SJSA1 (cell line): ENCODE results near the gene RCC1. TPM values are rescaled to one million over a fixed set of nuclear protein-coding genes. Genes with fewer than 3 reads are reported as not detected.
A peak's percentile ranks its signal among the peaks of the same experiment; 100 is the strongest.
"Not testable (repeated sequence)": the region's sequence is repeated elsewhere in the genome, so short reads cannot be mapped to it uniquely, and the experiment has no call there.

Source experiments
- DNase-seq, 2 experiments: peaks; one replicate each; pipeline ENCODE4 v3.0.0-alpha.2; 2015 to 2020; ENCODE audit warnings: low spot score in 2 of 2, low read depth in 1 of 2
- H3K27ac ChIP-seq: fragments of 250-450 bp; sonication (Bioruptor Pico); 2 replicates; pipeline ENCODE4 v1.5.1; 2020; ENCODE audit warnings: mild to moderate bottlenecking, moderate library complexity
- H3K27me3 ChIP-seq: fragments of 250-450 bp; sonication (Bioruptor Pico); replicated peaks from 2 replicates; pipeline ENCODE4 v1.5.1; 2020; ENCODE audit warnings: mild to moderate bottlenecking, moderate library complexity
- H3K36me3 ChIP-seq: fragments of 250-450 bp; sonication (Bioruptor Pico); 2 replicates; pipeline ENCODE4 v1.5.1; 2020; ENCODE audit warnings: mild to moderate bottlenecking
- H3K4me1 ChIP-seq: fragments of 250-450 bp; sonication (Bioruptor Pico); replicated peaks from 2 replicates; pipeline ENCODE4 v1.6.1; 2021; ENCODE audit warnings: mild to moderate bottlenecking
- H3K4me3 ChIP-seq: fragments of 250-450 bp; sonication (Bioruptor Pico); 2 replicates; pipeline ENCODE4 v1.5.1; 2020; ENCODE audit warnings: mild to moderate bottlenecking
- H3K9me3 ChIP-seq: fragments of 250-450 bp; sonication (Bioruptor Pico); replicated peaks from 2 replicates; pipeline ENCODE4 v1.5.1; 2020; ENCODE audit warnings: mild to moderate bottlenecking
- total RNA-seq: library from RNA; depleted of rRNA; stranded (reverse); fragments of >200 nt; shearing (Covaris generic); gene quantifications from 2 replicates; pipeline ENCODE4 v1.2.3, GENCODE V29; 2014

RCC1 gene
- total RNA-seq, 1 experiment from 2014 or later, result 52.7 TPM

GRCh38 chr1:28503117-28503516 lies 2.7 kb upstream of the RCC1 start:
- Histone ChIP-seq H3K4me3 (no peak overlapping the region), H3K27ac (no peak overlapping the region), H3K9me3 (no peaks in the 10 kb centered on the region), H3K4me1 (peaks cover 12% of the 10 kb centered on the region), H3K36me3 (peaks cover 27% of the 10 kb centered on the region), H3K27me3 (no peaks in the 10 kb centered on the region)
- DNase-seq, result no peak

GRCh38 chr1:28506907-28507246 lies 1.0 kb downstream of the RCC1 start:
- no peak for DNase-seq
- Histone ChIP-seq H3K4me1 (peaks cover 37% of the 10 kb centered on the region), H3K27ac (peak overlapping the region; percentile 84), H3K27me3 (peaks cover 22% of the 10 kb centered on the region), H3K36me3 (peaks cover 58% of the 10 kb centered on the region), H3K9me3 (peaks cover 13% of the 10 kb centered on the region), H3K4me3 (peak overlapping the region; percentile 60)

- H3K27ac ChIP-seq, result peak overlapping the region; percentile 84
- H3K4me3 ChIP-seq, result peak overlapping the region; percentile 60
- peaks cover 60% of the 10 kb centered on the region for H3K36me3 ChIP-seq
- H3K27me3 ChIP-seq, result peaks cover 22% of the 10 kb centered on the region
- peak in 1 of 2 experiments; percentile 64 for DNase-seq
- peaks cover 13% of the 10 kb centered on the region for H3K9me3 ChIP-seq
- H3K4me1 ChIP-seq, result peaks cover 37% of the 10 kb centered on the region
These were observed 1.4 kb downstream of the RCC1 start for GRCh38 chr1:28507247-28507645.

DNA sequence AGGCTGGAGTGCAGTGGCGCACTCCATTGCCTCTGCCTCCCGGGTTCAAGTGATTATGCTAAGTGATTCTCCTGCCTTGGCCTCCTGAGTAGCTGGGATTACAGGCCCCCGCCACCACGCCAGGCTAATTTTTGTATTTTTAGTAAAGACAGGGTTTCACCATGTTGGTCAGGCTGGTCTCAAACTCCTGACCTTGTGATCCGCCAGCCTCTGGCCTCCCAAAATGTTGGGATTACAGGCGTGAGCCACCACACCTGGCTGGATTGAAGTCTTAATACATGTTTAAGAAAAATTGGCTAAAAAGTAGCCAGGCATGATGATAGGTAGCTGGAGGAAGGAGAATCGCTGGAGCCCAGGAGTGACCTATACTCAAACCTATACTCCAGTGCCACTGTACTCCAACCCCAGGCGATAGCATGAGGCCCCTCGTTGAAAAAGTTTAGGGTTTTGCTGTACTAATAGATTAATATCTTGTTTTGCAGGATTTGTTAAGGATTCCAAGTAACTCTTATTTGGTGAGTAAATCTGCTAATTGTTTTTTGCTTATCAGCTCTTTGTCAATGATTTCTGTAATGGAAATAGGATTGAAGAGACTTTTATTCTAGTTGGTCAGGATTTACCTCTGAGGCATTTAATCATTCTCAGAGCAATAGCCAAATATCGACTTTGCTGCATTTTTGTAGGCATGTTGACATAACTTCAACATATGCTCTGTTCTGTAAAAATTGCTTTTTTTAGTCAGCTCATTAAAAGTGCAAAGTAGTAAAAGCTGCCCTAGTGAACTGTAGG lies 2.0 kb downstream of the RCC1 start:
- Histone ChIP-seq H3K36me3 (peaks cover 66% of the 10 kb centered on the region), H3K4me3 (peak overlapping the region; percentile 60)
- DNase-seq, result peak in 1 of 2 experiments; percentile 51

DNA sequence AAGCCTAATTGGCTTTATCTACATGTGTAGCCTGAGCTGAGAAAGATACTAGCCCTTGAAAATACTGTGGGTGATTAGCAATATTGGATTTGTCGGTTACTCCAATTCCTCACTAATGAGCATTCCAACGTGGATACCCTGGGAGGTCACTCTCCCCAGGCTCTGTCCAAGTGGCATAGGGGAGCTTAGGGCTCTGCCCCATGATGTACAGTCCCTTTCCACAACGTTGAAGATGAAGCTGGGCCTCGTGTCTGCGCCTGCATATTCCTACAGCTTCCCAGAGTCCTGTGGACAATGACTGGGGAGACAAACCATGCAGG lies 2.6 kb downstream of the RCC1 start:
- peaks cover 72% of the 10 kb centered on the region for H3K36me3 ChIP-seq
- peak overlapping the region; percentile 60 for H3K4me3 ChIP-seq
- peaks cover 22% of the 10 kb centered on the region for H3K27me3 ChIP-seq
- H3K27ac ChIP-seq, result peak overlapping the region; percentile 84
- no peak for DNase-seq
- peaks cover 13% of the 10 kb centered on the region for H3K9me3 ChIP-seq
- peaks cover 37% of the 10 kb centered on the region for H3K4me1 ChIP-seq

More for the DNA sequence above, 2.0 kb downstream of the RCC1 start:
- Histone ChIP-seq H3K9me3 (peaks cover 13% of the 10 kb centered on the region), H3K27me3 (peaks cover 22% of the 10 kb centered on the region), H3K4me1 (peaks cover 37% of the 10 kb centered on the region), H3K27ac (peak overlapping the region; percentile 84)

DNA sequence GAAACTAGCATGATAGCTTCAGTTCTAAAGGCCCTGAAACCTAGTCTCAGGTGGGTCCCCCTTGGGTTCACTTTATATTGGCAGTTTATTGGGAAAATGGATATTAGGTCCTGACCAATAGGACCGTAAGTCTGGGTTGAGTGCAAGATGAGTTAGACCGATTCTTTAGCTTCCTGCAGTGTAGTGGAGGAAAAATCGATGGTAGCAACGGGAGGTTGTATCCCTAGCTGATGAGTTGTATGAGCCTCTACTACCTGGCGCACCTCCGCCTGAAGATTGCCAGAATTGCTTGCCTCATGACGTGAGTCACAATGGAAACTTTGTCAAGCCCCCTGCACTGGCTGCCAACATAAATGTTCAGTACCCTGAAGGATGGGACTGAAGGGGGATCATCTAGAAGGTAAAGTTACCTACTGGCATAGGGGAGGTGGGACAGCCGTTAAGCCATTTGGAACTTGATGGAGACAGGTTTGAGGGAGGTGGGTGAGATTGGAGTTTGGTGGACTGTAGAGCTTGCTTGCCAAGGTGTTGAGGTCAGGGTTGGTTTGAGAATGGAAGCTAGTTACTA lies 3.9 kb downstream of the RCC1 start:
- Histone ChIP-seq H3K4me3 (peak overlapping the region; percentile 60), H3K9me3 (peaks cover 13% of the 10 kb centered on the region), H3K4me1 (peaks cover 37% of the 10 kb centered on the region), H3K27ac (peak overlapping the region; percentile 84), H3K27me3 (peaks cover 22% of the 10 kb centered on the region), H3K36me3 (peaks cover 86% of the 10 kb centered on the region)
- DNase-seq, result peak in 1 of 2 experiments; percentile 48

- Histone ChIP-seq H3K4me1 (peaks cover 35% of the 10 kb centered on the region), H3K36me3 (peaks cover 92% of the 10 kb centered on the region), H3K4me3 (peak overlapping the region; percentile 60), H3K27me3 (peaks cover 28% of the 10 kb centered on the region), H3K9me3 (peaks cover 13% of the 10 kb centered on the region), H3K27ac (peak overlapping the region; percentile 84)
- DNase-seq, result no peak
These were observed 4.6 kb downstream of the RCC1 start for GRCh38 chr1:28510273-28510969.

GRCh38 chr1:28510970-28511440 lies 5.2 kb downstream of the RCC1 start:
- Histone ChIP-seq H3K36me3 (peaks cover 98% of the 10 kb centered on the region), H3K27ac (peak overlapping the region; percentile 84), H3K27me3 (peaks cover 34% of the 10 kb centered on the region), H3K9me3 (peaks cover 13% of the 10 kb centered on the region), H3K4me3 (peak overlapping the region; percentile 60), H3K4me1 (peaks cover 38% of the 10 kb centered on the region)
- DNase-seq, result peak in 1 of 2 experiments; percentile 74

DNA sequence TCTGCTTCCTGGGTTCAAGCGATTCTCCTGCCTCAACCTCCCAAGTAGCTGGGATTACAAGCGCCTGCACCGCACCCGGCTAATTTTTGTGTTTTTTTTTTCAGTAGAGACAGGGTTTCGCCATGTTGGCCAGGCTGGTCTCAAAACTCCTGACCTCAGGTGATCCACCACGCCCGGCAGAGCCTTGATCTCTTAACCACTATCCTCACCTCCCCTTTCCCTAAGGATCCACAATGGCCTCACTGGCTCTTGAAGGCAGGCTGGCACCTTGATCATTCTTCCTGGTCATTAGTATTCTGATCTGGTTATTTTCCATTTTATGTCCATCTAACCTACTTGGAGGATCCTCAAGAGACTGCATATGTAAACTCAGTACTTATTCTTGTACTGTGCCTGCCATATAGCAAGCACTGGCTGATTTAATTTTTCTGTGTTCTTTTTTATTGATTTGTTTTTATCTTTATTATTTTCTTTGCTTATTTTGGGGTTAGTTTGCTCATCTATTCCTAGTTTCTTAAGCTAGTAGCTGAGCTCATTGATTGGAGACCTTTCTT lies 6.3 kb downstream of the RCC1 start:
- H3K4me3 ChIP-seq, result no peak overlapping the region
- H3K27me3 ChIP-seq, result peaks cover 34% of the 10 kb centered on the region
- peaks cover 87% of the 10 kb centered on the region for H3K36me3 ChIP-seq
- DNase-seq, result peak in 1 of 2 experiments; percentile 53
- H3K27ac ChIP-seq, result peak overlapping the region; percentile 26
- H3K9me3 ChIP-seq, result peaks cover 13% of the 10 kb centered on the region
- peaks cover 40% of the 10 kb centered on the region for H3K4me1 ChIP-seq

- peaks cover 42% of the 10 kb centered on the region for H3K4me1 ChIP-seq
- peaks cover 13% of the 10 kb centered on the region for H3K9me3 ChIP-seq
- peaks cover 34% of the 10 kb centered on the region for H3K27me3 ChIP-seq
- H3K36me3 ChIP-seq, result peaks cover 73% of the 10 kb centered on the region
- peak in 1 of 2 experiments; percentile 39 for DNase-seq
- peak overlapping the region; percentile 27; the same call in 1 of the 2 replicates for H3K27ac ChIP-seq
- H3K4me3 ChIP-seq, result not testable (repeated sequence)
These were observed 8.6 kb downstream of the RCC1 start for GRCh38 chr1:28514445-28514933.

- Histone ChIP-seq H3K27ac (no peak overlapping the region), H3K4me1 (peaks cover 24% of the 10 kb centered on the region), H3K9me3 (no peaks in the 10 kb centered on the region; the same call in 1 of the 2 replicates), H3K36me3 (peaks cover 65% of the 10 kb centered on the region), H3K4me3 (no peak overlapping the region), H3K27me3 (peaks cover 14% of the 10 kb centered on the region)
- DNase-seq, result peak in 1 of 2 experiments; percentile 36
These were observed 10.7 kb downstream of the RCC1 start for GRCh38 chr1:28516518-28516956.

- peaks cover 12% of the 10 kb centered on the region for H3K27me3 ChIP-seq
- DNase-seq, result no peak
- peaks cover 24% of the 10 kb centered on the region for H3K4me1 ChIP-seq
- peak overlapping the region; percentile 92 for H3K4me3 ChIP-seq
- peak overlapping the region; percentile 88; the same call in 1 of the 2 replicates for H3K27ac ChIP-seq
- H3K36me3 ChIP-seq, result peaks cover 60% of the 10 kb centered on the region
- H3K9me3 ChIP-seq, result no peaks in the 10 kb centered on the region; the same call in 1 of the 2 replicates
These were observed 11.8 kb downstream of the RCC1 start for GRCh38 chr1:28517649-28517999.

DNA sequence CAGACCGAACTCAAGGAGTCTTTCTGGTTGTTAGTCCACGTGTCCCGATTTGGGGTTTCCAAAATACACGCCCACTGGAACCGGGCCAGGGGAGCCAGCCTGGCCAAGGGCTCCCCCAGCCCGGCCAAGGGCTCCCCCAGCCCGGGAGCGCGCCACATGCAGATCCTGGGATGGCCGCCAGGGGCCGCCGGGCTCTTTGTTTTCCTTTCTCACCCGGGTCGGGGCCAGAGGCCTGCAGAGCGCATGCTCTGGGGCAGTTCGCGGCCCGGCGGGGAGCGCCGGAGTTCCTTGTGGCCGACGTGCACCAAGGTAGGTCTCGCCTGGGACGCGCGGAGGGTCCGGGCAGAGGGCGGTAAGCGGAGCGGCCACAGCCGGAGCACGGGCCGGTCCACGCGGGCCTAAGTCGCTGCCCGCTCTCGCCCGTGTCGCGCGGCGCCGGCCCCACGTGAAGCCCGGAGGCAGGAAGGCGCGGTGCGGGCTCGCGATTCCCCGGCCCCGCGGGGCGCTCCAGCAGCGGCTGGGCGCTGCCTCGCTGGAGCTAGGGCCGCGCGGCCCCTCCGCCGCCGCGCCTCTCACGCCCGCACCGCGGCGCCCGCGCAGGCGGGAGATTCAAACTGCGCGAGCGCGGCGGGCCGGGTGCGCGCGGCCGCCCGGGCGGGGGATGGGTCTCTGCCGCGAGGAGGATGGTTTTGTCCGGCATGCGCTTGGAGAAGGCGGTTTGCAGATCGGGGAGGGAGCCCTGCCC lies 12.3 kb downstream of the RCC1 start:
- H3K4me3 ChIP-seq, result peak overlapping the region; percentile 92
- peaks cover 12% of the 10 kb centered on the region for H3K27me3 ChIP-seq
- H3K36me3 ChIP-seq, result peaks cover 56% of the 10 kb centered on the region
- H3K4me1 ChIP-seq, result peaks cover 24% of the 10 kb centered on the region
- peak; percentile 93 to 94 for DNase-seq
- H3K9me3 ChIP-seq, result no peaks in the 10 kb centered on the region; the same call in 1 of the 2 replicates
- peak overlapping the region; percentile 88 for H3K27ac ChIP-seq
